Brain pericyte (primary cell): ENCODE measurements around the gene IFTAP.
A peak's percentile ranks its signal among the peaks of the same experiment; 100 is the strongest.
"Not testable (repeated sequence)": the region's sequence is repeated elsewhere in the genome, so short reads cannot be mapped to it uniquely, and the experiment has no call there.

Experiments used
- DNase-seq: peaks from one replicate; pipeline ENCODE4 v3.0.0-alpha.2; 2012; ENCODE audit warnings: low read depth, low spot score

IFTAP gene, protein sequence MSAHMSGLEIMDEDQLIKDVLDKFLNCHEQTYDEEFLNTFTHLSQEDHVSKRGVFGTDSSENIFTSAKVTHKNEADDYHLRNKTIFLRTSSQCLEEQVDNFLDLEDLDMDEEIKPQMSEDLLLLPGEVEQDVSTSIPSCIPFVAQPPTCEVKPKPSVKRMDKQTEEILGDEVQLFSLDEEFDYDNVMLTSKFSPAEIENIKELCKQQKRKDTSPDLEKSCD

DNA sequence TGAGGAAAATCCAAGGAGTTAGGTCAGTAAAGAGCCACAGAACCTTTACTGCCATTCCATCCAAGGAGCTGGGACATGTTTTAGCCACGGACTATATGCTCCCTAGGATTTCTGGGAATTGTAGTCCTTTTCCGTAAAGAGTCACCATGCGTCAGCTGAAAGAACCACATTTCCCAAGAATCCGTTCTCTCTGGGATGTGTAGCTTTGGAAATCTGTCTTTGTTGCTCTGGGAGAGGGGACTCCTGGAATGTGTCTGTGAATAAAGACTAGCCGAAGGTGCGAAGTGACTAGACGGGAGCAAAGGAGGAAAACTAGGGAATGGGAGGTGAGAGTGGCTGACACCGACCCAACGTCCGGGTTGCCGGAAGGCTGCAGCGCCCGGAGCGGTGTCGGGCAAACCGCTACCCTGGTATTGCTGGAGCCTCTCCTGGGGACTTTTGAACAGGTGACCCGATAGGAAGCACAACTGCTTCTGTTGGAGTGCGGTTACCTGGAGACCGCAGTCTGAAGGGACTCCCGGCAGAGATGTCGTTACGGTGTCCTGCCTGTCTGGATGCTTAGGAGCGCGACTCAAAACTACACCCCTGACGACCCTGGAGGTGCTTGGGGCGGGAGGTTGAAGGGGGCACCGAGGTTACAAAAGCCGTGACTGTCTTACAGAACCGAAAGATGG, at the start of gene IFTAP:
Gene IFTAP, plus strand, starts transcription at position 187 of the 674 bp plus-strand sequence. CDS start 15,602 bp downstream, outside the sequence.
- peak; percentile 64 for DNase-seq

DNA sequence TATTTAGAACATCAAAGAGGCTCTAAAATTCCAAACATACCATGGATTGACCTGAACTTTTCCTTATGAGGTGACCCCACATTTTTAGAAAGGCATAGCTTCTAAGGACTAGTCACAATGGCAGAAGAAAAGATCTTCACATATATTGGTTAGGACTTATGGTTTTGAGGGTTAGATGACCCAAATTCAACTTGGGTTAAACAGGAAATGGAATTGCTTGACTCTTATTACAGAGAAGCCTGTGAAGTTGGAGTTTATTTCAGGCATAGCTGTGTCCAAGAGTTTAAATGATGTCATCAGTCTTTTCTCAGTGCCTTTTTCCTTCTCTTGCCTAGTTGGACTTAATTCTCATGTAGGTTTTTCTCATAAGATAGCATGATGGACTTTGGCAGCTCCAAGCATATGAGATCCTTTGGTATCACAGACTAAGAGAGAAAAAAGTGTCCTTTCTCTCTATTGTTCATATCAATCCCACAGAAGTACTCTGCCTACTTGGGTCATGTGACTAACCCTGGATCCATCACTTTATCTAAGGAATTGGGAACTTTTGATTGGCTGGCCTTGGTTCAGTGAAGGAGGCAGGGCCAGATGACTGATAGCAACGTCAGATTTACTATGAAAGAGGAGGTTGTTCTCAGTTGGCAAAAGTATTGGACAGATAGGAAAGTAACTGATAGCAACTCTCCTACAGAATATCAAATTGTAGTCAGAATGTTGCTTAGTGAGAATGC, 43.8 kb upstream of the IFTAP start:
- DNase-seq: no peak

DNA sequence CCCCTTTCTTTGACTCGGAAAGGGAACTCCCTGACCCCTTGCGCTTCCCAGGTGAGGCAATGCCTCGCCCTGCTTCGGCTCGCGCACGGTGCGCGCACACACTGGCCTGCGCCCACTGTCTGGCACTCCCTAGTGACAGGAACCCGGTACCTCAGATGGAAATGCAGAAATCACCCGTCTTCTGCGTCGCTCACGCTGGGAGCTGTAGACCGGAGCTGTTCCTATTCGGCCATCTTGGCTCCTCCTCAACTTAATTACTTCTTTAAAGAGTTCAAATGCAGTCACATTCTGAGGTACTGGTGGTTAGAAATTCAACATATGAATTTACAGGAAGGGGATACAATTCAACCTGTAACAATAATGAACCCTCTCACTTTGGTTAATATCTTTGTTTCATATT, 36.9 kb upstream of the IFTAP start:
- not testable (repeated sequence) for DNase-seq

DNA sequence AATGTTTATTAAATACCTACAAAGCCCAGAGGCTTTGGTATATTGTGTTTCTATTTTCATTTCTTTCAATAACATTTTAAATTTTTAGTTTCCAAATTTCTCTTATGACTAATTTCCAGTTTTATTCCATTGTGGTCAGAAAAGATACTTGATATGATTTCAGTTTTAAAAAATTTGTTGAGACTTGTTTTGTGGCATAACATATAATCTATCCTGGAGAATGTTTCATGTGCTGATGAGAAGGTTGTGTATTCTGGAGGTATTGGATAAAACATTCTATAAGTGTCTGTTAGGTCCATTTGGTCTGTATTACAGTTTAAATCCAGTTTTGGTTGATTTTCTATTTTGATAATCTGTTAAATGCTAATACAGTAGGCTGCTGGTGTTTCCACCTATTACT, 36.3 kb upstream of the IFTAP start:
- DNase-seq: no peak

DNA sequence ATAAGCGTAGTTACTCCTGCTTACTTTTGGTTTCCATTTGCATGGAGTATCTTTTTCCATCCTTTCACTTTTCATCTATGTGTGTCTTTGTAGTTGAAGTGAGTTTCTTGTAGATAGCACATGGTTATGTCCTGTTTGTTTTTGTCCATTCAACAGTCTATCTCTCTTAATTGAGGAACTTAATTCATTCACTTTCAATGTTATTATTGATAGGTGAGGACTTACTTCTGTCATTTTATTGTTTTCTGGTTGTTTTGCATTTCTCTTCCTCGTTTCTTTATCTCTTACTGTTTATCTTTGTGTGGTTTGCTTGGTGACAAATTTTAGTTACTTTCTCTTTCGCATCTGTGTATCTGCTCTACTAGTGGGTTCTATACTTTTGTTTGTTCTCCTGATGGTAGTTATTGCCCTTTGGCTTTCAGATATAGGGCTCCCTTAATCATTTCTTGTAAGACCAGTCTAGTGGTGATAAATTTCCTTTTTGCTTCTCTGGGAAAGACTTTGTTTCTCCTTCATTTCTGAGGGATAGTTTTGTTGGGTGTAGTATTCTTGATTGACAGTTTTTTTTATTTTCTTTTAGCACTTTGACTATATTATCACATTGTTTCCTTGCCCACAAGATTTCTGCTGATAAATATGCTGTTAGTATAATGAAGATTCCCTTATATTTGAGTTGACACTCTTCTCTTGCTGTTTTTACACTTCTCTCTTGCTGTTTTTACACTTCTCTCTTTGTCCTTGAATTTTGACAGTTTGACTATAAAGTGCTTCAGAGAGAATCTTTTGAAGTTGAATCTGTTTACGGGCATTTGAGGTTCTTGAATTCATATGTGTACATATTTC, 35.5 kb upstream of the IFTAP start:
- no peak for DNase-seq

DNA sequence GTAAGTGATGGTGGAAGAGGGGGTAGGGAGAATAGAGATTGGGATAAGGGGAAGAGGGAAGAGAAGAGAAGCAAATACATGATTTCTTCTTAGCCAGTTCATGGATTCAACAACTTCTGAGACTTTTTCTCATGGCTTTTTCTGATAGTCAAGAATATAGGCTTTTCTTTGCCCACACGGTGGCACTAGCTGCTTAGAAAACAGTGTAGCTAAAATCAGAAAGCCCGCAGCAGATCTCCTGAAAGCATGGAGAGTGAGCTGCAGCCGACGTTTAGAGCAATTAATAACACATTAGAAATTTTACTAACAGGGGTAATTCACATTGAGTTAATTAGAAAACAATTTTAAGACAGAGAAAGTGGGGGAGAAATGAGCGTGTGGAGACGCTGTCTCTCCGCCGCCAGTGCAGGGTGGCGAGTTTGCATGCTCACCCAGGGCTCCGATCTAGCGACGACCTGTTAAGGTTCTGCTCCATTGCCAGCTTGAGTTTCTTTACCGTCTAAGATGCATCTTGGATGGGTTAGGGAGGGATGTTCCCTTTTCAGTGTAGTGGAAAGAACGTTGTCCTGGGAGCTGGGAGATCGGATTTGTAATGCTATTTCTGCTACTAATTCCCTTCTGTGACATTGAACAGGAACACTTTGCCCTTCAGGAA, 29.8 kb upstream of the IFTAP start:
- DNase-seq: peak; percentile 4

DNA sequence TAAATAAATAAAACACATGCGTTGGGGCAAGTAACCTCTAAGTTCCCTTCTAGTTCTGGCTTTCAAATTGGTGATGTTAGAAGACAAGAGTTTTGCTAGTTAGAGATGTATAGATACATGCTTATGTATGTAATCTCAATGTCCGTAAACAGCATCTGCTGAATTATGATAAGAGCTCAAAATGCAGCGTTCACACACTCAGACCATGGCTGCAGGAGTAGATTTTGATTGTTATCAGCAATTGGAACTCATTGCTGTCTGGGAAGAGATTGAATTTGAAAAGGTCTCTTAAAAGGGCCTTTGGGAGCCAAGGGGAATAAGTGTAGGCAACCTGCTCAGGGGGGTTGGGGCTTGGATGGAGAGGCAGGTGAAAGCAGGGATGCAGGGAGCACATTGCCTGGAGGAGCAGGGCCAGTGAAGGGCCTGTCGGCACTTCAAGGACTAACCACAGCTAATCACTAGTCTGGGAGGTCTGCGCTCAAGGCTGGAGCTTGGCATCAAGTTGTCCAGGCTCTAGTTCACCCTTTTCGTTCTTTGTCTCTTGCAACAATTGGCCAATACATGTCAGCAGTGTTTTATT, 29.2 kb upstream of the IFTAP start:
- DNase-seq: no peak

DNA sequence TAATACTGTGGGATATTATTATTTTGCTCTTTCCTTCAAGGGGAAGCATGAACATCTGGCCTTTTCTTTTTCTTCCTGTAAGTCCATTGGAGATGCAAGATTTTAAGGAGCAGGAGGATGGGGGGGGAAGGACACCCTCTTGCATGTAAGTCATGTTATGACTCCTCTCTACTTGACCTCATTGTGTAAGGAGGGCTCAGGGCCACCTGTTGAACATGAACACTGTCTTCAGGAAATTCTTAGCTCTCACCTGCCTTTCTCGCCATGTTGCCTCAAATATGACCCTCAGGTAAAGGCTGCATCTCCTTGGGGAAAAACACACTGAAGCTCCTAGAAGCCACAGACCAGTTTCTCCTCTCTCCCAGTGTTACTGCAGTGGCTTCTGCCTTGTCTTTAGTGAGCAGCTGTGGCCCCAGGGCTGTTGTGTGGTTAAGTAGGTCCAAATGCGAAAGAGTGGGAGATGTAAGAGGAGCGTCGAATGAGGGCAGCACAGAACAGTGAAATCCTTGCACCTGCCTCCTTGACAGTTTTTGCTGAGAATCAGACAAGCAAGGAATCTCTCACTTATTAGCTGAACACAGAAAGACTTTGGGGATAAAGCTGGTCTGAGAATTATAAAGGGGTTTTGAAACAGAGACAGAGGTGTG, 27.8 kb upstream of the IFTAP start:
- no peak for DNase-seq

DNA sequence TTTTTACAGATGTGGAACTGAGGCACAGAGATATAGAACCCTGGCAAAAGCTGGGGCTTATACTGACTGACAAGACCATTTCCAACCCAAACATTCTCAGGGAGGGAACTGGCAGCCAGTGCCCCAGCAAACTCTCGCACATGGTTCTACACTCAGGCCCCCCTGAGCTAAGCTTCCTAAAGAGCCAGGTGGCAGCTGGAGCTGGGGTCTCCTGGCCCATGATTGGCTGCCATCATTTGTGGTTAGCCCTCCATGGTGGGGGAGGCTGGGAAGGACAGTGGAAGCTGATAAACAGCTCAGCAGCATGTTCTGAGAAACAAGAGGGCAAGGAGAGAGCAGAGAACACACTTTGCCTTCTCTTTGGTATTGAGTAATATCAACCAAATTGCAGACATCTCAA, 26.6 kb upstream of the IFTAP start, which contains the start of gene RAG1:
Gene RAG1, plus strand, starts transcription at position 314 of the 400 bp plus-strand sequence. CDS start 5,298 bp downstream, outside the sequence.
- no peak for DNase-seq

DNA sequence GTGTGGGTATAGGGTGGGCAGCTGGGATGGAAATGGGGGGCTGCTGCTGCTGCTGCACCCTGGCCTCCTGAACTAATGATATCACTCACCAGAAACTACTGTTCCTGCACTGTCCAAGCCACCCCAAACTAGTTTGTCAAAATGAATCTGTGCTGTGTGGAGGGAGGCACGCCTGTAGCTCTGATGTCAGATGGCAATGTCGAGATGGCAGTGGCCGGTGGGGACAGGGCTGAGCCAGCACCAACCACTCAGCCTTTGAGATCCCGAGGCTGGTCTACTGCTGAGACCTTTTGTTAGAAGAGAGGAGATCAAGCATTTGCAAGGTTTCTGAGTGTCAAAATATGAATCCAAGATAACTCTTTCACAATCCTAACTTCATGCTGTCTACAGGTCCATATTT, 25.2 kb upstream of the IFTAP start:
- no peak for DNase-seq

DNA sequence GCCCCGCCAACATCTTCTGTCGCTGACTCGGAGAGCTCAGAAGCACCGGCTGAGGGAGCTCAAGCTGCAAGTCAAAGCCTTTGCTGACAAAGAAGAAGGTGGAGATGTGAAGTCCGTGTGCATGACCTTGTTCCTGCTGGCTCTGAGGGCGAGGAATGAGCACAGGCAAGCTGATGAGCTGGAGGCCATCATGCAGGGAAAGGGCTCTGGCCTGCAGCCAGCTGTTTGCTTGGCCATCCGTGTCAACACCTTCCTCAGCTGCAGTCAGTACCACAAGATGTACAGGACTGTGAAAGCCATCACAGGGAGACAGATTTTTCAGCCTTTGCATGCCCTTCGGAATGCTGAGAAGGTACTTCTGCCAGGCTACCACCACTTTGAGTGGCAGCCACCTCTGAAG, 19.8 kb upstream of the IFTAP start:
- no peak for DNase-seq

DNA sequence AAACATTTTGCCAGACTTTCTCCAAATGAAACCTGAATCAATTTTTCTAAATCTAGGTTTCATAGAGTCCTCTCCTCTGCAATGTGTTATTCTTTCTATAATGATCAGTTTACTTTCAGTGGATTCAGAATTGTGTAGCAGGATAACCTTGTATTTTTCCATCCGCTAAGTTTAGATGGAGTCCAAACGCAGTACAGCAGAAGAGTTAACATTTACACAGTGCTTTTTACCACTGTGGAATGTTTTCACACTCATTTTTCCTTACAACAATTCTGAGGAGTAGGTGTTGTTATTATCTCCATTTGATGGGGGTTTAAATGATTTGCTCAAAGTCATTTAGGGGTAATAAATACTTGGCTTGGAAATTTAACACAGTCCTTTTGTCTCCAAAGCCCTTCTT, 16.9 kb upstream of the IFTAP start:
- DNase-seq: no peak

DNA sequence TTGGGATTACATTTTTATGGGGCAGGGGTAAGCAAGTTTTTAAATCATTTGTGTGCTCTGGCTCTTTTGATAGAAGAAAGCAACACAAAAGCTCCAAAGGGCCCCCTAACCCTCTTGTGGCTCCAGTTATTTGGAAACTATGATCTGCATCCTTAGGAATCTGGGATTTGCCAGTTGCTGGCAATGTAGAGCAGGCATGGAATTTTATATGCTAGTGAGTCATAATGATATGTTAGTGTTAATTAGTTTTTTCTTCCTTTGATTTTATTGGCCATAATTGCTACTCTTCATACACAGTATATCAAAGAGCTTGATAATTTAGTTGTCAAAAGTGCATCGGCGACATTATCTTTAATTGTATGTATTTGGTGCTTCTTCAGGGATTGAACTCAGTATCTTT, 16.4 kb upstream of the IFTAP start:
- DNase-seq: no peak

DNA sequence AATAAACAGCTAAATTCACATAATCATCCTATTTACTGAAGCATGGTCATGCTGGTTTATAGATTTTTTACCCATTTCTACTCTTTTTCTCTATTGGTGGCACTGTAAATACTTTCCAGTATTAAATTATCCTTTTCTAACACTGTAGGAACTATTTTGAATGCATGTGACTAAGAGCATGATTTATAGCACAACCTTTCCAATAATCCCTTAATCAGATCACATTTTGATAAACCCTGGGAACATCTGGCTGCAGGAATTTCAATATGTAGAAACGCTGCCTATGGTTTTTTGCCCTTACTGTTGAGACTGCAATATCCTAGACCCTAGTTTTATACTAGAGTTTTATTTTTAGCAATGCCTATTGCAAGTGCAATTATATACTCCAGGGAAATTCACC, 15.8 kb upstream of the IFTAP start:
- DNase-seq: no peak

DNA sequence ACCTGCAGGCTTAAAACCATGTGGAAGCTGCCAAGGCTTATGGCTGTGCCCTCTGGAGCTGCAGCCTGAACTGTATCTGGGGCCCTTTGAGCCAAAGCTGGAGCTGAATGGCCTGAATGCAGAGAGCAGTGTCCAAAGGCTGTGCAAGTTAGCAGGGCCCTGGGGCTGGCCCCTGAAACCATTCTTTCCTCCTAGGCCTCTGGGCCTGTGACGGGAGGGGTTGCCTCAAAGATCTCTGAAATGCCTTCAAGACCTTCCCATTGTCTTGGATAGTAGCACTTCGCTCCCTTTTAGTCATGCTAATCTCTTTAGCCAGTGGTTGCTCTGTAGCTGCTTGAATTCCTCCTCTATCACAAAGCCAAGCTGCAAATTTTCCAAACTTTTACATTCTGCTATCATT, 12.8 kb upstream of the IFTAP start:
- no peak for DNase-seq

DNA sequence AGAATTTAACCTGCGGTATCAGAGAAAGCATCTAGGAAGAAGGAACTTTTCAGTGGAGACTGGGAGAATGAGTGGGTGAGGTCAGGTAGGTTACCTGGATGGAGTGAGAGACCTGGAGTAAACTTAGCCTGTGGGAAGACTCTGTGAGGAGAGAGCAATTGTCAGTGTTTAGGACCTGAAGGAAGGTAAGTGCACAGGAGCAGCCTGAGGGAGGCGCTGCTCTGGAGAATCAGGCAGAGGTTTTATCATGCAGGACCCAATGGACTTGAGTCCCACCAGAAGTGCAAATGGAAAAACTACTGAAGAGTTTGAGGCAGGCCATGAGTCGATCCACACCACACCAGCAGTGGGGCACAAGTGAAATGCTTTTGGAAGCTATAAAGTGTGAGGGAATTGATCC, 10.6 kb upstream of the IFTAP start:
- DNase-seq: no peak

DNA sequence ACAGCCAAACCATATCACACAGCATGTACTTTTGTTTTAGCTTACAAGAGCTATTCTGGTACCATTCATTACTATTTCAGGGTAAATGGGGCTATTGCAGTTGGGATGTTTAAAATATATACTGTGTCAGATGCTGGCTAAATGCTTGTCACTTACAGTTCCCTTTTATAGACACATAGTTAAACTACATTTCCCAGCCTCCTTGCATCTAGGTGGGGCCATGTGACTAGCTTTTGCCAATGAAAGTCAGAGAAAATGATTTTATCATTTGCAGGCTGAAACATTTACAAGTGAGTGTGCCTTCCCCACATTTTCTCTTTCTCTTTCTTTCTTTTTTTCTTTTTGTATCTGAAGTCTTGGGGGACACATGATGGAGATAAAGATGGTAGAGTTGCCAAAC, 7.8 kb upstream of the IFTAP start:
- no peak for DNase-seq

DNA sequence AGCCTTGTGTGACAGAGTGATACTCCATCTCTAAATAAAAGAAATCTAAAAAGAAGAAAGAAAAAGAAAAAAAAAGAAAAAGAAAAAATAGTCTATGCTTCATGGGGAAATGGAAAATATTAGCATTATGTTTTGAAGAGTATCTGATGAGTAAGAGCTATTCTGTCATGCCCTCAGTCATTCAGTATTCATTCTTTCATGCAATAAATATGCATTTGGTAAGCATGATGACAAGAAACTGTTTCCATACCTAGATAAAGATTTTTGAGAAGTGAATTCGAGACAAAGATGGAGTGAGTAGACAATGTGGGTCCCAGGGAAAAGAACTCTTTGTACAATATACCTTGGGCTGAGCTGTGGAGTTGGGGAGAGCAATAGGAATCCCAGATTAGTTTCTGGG, 6.2 kb upstream of the IFTAP start:
- DNase-seq: no peak

DNA sequence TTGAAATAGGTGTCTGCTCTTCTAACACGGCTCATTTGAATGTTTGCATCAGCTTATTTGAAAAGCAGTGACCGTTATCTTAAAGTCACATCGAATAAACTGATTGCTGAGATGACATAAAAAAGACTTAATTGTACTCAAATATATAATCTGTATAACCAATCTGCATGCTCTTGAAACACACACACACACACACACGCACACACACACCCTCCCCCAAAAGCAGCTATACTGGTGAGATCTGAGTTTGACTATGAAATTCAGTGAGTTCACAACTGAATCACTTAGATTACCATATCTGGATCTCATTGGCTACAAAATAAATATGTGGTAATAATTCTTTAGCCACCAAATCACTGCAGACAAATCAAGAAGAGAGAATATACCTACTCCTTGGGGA, 3.8 kb upstream of the IFTAP start:
- DNase-seq: no peak

DNA sequence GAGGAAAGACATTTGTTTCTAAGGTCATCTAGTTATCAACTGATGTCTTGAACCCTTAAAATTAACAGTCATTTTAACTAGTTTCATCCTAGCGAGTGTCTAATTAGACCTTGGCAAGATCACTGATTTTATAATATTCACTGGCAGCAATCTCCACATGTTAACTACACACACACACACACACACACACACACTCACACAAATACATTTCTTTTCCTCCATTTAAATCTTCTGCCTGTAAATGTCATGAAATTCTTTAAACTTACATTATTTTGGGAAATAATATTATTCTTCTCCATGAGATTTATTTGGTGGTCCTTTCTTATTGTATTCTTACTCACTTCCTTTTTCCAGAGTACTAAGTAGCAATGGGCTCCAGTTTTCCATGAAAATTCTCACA, 2.9 kb upstream of the IFTAP start:
- DNase-seq: no peak

DNA sequence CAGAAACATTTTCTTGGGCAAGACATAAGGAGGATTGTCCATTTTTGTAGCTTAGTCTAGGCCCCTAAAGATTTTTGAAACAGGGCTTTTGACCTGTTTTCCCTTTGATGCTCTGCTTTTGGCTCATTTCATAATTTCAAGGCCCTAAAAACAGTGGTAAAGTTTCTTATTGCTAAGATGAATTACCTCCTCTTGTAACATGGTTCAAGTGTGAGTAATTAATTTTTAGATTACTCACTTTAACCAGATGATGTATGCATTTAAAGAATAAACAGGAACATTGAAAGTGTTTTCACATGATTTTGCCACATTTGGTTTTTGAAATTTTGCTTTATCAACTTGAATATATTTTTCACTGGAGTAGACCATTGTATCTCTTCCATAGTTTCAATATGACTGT, 2.6 kb downstream of the IFTAP start:
- no peak for DNase-seq
